Muscle layer of duodenum (tissue), 2 donors: ENCODE results near the gene RABEPK.
A peak's percentile ranks its signal among the peaks of the same experiment; 100 is the strongest.
"Not testable (repeated sequence)": the region's sequence is repeated elsewhere in the genome, so short reads cannot be mapped to it uniquely, and the experiment has no call there.

Experiments used
- H3K27ac ChIP-seq: one replicate; pipeline ENCODE4 v1.7.0; 2013; ENCODE audit warnings: mild to moderate bottlenecking, low read length
- H3K27me3 ChIP-seq: one replicate; pipeline ENCODE4 v1.7.0; 2013; ENCODE audit warnings: low read depth, mild to moderate bottlenecking, control low read depth, low read length
- H3K36me3 ChIP-seq, 2 donors: one replicate each; pipeline ENCODE4 v1.7.0; 2013; ENCODE audit warnings: low read length in 2 of 2, control low read depth in 1 of 2, mild to moderate bottlenecking in 1 of 2; ENCODE audit not compliant: insufficient read depth in 2 of 2, control insufficient read depth in 1 of 2
- H3K4me1 ChIP-seq, 2 donors: one replicate each; pipeline ENCODE4 v1.7.0; 2013; ENCODE audit warnings: low read length in 2 of 2, mild to moderate bottlenecking in 2 of 2, control low read depth in 1 of 2, moderate library complexity in 1 of 2; ENCODE audit not compliant: insufficient read depth in 2 of 2, control insufficient read depth in 1 of 2
- H3K4me3 ChIP-seq, 2 donors: one replicate each; pipeline ENCODE4 v1.7.0; 2013; ENCODE audit warnings: low read length in 2 of 2, low read depth in 1 of 2, mild to moderate bottlenecking in 1 of 2
- H3K9me3 ChIP-seq, 2 donors: one replicate each; pipeline ENCODE4 v1.7.0; 2013; ENCODE audit warnings: low read length in 2 of 2, control low read depth in 1 of 2, mild to moderate bottlenecking in 1 of 2; ENCODE audit not compliant: control insufficient read depth in 1 of 2
- donor health status: healthy.

The RABEPK gene

GRCh38 chr9:125177888-125178287, 22.5 kb upstream of the RABEPK start:
- no peaks in the 10 kb centered on the region for H3K9me3 ChIP-seq
- no peaks in the 10 kb centered on the region for H3K36me3 ChIP-seq

GRCh38 chr9:125179776-125180175, 20.6 kb upstream of the RABEPK start:
- H3K27ac ChIP-seq, H3K9me3 ChIP-seq, H3K4me3 ChIP-seq, H3K36me3 ChIP-seq, H3K27me3 ChIP-seq: not testable (repeated sequence)
- peaks cover 0 to 28% of the 10 kb centered on the region in 2 donors for H3K4me1 ChIP-seq

More at GRCh38 chr9:125177888-125178287, 22.5 kb upstream of the RABEPK start:
- Histone ChIP-seq H3K27ac (no peak overlapping the region), H3K4me3 (no peak overlapping the region), H3K4me1 (peaks cover 0 to 15% of the 10 kb centered on the region in 2 donors), H3K27me3 (no peaks in the 10 kb centered on the region)

- Histone ChIP-seq H3K27ac (no peak overlapping the region), H3K9me3 (no peaks in the 10 kb centered on the region), H3K36me3 (no peaks in the 10 kb centered on the region), H3K4me3 (no peak overlapping the region), H3K27me3 (no peaks in the 10 kb centered on the region), H3K4me1 (peaks cover 0 to 30% of the 10 kb centered on the region in 2 donors)
Measured at GRCh38 chr9:125180876-125181275, 19.5 kb upstream of the RABEPK start.

- H3K27me3 ChIP-seq, H3K27ac ChIP-seq, H3K36me3 ChIP-seq, H3K4me3 ChIP-seq, H3K9me3 ChIP-seq: not testable (repeated sequence)
- peaks cover 0 to 28% of the 10 kb centered on the region in 2 donors for H3K4me1 ChIP-seq
Measured at GRCh38 chr9:125181756-125182155, 18.6 kb upstream of the RABEPK start.

- Histone ChIP-seq H3K27me3 (no peaks in the 10 kb centered on the region), H3K27ac (no peak overlapping the region), H3K4me3 (no peak overlapping the region), H3K4me1 (peaks cover 0 to 38% of the 10 kb centered on the region in 2 donors), H3K9me3 (no peaks in the 10 kb centered on the region), H3K36me3 (no peaks in the 10 kb centered on the region)
Measured at GRCh38 chr9:125183054-125183453, 17.3 kb upstream of the RABEPK start.

GRCh38 chr9:125183561-125183960, 16.8 kb upstream of the RABEPK start:
- Histone ChIP-seq H3K4me1 (peaks cover 0 to 40% of the 10 kb centered on the region in 2 donors), H3K36me3 (no peaks in the 10 kb centered on the region), H3K4me3 (no peak overlapping the region), H3K9me3 (no peaks in the 10 kb centered on the region), H3K27me3 (no peaks in the 10 kb centered on the region), H3K27ac (no peak overlapping the region)

GRCh38 chr9:125189011-125189360, 11.4 kb upstream of the RABEPK start:
- peak overlapping the region; percentile 91 to 99 for H3K4me3 ChIP-seq
- no peaks in the 10 kb centered on the region for H3K27me3 ChIP-seq
- peaks cover 4 to 41% of the 10 kb centered on the region in 2 donors for H3K4me1 ChIP-seq
- H3K9me3 ChIP-seq = no peaks in the 10 kb centered on the region
- no peaks in the 10 kb centered on the region for H3K36me3 ChIP-seq
- H3K27ac ChIP-seq = peak overlapping the region; percentile 96

- Histone ChIP-seq H3K4me1 (peaks cover 4 to 36% of the 10 kb centered on the region in 2 donors), H3K4me3 (peak within 1 kb of the TSS; percentile 99), H3K9me3 (no peaks in the 10 kb centered on the region), H3K27ac (peak within 1 kb of the TSS; percentile 96), H3K27me3 (no peaks in the 10 kb centered on the region), H3K36me3 (no peaks in the 10 kb centered on the region)
Measured at GRCh38 chr9:125189361-125190289, 10.7 kb upstream of the RABEPK start, which contains the start of gene PPP6C. TSS of gene PPP6C (minus strand) at chr9:125189803. CDS start at chr9:125189718, 85 bp downstream.

GRCh38 chr9:125190361-125190801, 10.0 kb upstream of the RABEPK start:
- Histone ChIP-seq H3K36me3 (no peaks in the 10 kb centered on the region), H3K27me3 (no peaks in the 10 kb centered on the region), H3K9me3 (no peaks in the 10 kb centered on the region), H3K4me1 (peaks cover 4 to 33% of the 10 kb centered on the region in 2 donors), H3K4me3 (peak overlapping the region; percentile 99), H3K27ac (peak overlapping the region; percentile 96)

- H3K36me3 ChIP-seq, H3K4me3 ChIP-seq, H3K27me3 ChIP-seq, H3K9me3 ChIP-seq, H3K27ac ChIP-seq: not testable (repeated sequence)
- H3K4me1 ChIP-seq = peaks cover 4 to 15% of the 10 kb centered on the region in 2 donors
Measured at GRCh38 chr9:125194466-125194865, 5.9 kb upstream of the RABEPK start.

- not testable (repeated sequence) for H3K27me3 ChIP-seq, H3K4me3 ChIP-seq, H3K27ac ChIP-seq, H3K9me3 ChIP-seq, H3K36me3 ChIP-seq
- peaks cover under 1 to 11% of the 10 kb centered on the region in 2 donors for H3K4me1 ChIP-seq
Measured at GRCh38 chr9:125195591-125195990, 4.8 kb upstream of the RABEPK start.
